HG03060 (cell line): ENCODE results near the gene MUC6.

Experiments
- ATAC-seq: cut with Tn5 transposase; IDR thresholded peaks from one replicate; pipeline ENCODE4 v1.9.1; 2021; ENCODE audit warnings: low read depth, moderate number of reproducible peaks; ENCODE audit not compliant: unreplicated experiment

Gene MUC6

DNA sequence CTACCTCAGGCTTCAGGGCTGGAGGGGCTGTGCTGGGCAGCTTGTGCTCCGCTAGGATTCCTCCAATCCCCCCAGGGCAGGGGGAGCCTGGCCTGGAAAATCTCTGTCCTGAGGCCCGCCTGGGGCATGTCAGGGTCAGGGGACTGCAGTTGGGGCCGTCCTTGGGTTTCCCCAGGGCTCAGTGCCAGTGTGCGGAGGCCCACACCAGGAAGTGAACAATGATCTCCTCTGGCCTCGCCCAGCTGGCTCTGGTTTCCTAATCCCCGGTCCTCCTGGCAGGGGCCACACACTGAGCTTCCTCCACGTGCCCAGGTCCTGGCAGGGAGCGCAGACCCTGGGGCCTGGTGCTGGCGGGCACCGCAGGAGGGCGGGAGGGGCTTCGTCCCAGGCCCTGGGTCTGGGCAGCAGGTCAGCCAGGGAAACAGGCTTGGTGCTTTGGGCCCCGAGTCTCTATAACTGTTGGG, 36.8 kb upstream of the MUC6 start:
- no peak for ATAC-seq

DNA sequence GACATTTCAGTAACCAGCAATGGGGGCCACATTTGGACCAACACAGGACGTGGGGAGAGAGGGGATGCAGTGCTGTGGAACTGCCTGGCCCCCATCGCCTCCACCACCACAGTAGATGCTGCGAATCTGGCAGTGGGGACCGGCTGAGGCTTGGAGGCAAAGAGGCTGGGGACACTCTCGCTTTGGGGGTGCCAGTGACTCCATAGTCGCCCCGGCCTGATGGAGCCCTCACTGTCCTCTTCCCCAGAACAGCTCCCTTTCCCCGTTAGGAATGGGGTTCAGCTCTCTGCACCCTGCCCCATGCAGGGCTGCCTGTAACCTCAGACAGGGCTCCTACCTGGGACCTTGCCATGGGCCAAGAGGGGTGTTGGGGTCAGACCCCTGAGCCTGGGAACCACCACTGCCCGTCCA, 36.3 kb upstream of the MUC6 start:
- ATAC-seq: no peak

DNA sequence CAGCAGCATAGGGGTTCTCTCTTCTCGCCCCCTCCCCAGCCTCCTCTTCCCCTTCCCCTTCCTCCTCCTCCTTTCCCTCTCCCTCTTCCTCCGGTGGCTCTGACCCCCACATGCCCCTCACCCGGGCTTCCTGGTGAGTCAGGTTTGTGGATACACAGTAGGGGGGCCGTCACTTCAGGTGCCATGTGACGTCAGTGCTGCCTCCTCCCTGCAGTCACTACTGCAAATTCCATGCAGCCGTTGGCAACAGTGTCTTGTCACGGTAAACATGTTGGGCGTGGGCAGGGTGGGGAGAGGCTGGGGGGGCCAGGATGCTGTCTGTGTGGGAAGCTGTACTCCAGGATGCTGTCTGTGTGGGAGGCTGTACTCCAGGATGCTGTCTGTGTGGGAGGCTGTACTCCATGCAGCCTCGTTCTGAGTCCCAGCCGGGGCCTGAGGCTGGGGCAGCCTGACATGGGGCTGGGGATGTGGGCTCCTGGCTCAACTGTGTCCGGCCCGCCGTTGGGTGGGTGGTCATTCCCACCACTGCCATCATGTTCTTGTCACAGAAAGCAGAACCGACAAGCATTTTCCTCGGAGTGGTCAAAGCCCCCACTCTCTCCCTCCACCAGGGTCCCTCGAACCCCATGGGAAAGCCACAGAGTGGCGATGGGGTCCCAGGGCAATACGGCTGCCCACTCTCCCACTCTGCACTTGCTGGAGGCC, 35.8 kb upstream of the MUC6 start:
- ATAC-seq: no peak

DNA sequence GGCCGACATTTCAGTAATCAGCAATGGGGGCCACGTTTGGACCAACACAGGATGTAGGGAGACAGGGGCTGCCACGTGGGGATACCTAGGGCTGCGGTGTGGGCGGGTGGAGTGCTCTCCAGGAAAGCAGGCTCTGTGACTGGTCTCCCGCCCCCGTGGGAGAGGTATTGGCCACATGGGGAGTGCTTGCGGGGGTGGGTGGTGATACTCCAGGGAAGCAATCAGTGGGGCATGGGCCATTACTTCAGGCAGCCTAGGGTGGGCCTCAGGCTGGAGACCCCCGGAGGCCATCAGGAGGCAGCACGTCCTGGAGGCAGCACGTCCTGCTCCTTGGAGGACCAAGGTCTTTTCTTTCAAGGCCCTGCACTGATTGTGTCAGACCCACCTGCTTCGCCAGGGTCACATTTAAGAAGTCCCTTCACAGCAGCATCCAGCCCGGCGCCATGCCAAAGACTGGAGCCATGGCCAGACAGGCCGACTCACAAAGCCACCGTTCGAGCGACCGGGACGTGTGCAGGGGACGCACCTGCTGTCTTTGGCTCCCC, 35.1 kb upstream of the MUC6 start:
- no peak for ATAC-seq

DNA sequence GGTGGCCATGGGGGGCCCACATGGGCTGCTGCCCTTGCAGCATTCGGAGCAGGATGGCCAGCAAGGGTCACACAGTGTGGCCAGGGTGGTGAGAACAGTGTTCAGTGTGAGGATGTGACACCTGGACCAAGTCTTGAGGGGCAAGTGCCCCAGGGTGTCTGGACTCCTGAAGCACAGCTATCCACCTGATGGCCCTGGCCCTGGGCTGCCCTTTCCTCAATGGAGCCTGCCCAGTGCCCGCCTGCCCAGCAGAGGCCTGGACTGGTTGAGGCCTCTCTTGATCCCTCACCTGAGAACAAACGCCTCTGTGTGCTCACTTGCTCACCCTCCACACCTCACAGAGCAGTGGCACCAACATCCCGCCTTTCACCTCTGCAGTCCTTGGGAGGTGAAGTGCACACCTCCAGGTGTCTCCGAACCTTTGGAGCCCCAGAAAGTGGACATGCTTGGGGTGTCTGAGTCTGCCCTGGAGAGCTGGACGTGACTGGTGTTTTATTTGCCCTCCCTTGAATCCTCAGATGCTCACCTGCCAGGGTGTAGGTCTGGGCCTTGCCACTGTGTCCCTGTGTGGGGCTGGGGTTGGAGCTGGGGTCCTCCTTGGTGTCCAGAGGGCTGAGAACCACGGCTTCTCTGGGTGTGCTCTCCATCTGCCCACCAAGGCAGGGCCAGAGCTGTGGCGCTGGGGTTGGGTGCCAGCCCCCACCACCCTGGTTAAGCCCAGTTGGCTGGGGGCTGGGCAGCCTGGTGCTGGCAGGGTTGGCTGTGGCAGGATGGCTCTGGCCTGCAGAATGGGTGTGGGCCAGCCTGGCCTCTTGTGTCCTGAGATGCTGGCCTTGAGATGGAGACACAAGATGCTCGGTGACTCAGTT, 34.3 kb upstream of the MUC6 start:
- ATAC-seq: no peak

DNA sequence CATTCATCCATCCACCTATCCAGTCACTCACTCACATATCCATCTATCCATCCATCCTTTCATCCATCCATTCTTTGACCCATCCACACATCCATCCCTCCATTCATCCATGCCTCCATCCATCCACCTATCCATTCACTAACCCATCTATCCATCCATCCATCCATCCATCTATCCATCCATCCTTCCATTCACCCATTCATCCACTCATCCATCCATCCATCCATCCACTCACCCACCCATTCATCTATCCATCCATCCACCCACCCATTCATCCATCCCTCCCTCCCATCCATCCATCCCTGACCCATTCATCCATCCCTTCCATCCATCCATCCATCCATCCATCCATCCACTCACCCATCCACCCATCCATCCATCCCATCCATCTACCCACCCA, 33.2 kb upstream of the MUC6 start:
- ATAC-seq: no peak

DNA sequence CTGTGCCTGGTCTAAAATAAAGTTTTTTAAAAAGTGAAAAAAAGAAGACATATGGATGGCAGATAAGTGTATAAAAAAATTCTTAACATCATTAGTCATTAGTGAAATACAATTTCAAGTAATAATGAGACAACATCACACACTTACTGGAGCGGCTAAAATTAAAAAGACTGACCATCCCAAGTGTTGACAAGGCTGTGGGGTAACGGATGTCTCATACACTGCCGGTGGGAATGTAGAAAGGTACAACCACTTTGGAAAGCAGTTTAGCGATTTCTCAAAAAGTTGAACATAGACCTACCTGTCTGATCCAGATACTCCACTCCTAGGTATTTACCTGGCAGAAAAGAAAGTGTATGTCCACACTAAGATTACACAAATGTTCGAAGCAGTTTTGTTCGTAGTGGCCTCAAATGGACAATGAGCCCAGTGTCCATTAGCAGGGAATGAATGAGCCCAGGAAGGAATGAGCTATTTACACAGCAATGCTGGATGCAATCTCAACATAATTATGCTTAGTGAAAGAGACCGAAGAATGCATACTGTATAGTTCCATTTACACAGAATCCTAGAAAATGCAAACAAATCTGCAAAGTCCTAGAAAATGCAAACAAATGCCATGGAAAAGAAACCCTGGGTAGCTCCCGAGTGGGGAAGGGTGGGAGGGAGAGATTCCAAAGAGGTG, 31.4 kb upstream of the MUC6 start:
- ATAC-seq: no peak

DNA sequence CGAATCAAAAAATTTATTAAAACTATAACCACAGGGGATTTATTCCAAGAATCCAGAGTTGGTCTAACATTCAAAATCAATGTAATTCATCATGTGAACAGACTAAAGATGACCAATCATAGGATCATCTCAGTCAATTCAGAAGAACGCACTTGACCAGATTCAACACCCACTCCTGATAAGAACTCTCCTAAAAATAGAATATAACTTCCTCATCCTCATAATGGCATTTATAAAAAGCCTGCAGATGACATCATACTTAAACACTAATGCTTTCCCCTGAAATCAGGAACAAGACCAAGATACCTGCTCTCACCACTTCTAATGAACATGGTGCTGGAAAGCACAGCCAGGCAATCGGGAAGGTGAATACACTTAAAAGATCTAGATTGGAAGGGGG, 27.6 kb upstream of the MUC6 start:
- ATAC-seq: no peak

DNA sequence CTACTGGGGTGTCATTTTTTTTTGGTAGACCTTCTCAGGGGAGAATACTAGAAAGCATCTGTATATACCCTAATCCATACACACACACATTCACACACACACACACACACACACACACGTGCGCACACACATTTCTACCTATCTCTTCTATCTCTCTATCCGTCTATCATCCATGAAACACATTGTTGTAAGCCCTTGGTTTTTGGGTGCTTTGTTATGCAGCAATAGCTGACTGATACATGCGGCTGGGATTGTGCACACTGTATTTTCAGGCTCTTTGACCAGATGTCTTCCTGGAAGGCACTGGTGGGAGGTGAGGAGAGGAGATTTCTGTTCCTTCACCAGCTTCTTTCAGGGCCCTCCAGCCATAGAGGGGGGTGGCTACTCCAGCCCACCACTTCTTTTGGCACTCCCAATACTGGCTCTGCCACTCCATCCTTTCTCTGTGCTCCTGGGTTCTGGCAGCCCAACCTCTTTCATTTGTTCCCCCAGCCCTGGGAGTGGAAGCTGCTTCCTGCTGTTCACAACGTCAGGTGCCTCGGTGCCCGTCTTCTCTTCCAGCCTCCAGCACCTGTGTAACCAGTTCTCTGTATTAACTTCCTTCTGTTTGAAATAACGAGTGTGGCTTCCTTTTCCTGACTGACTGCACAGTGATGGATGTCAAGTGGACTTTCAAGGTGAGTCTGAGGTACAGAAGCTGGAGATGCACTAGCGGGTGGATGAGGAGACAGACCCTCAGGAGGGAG, 25.7 kb upstream of the MUC6 start:
- no peak for ATAC-seq

DNA sequence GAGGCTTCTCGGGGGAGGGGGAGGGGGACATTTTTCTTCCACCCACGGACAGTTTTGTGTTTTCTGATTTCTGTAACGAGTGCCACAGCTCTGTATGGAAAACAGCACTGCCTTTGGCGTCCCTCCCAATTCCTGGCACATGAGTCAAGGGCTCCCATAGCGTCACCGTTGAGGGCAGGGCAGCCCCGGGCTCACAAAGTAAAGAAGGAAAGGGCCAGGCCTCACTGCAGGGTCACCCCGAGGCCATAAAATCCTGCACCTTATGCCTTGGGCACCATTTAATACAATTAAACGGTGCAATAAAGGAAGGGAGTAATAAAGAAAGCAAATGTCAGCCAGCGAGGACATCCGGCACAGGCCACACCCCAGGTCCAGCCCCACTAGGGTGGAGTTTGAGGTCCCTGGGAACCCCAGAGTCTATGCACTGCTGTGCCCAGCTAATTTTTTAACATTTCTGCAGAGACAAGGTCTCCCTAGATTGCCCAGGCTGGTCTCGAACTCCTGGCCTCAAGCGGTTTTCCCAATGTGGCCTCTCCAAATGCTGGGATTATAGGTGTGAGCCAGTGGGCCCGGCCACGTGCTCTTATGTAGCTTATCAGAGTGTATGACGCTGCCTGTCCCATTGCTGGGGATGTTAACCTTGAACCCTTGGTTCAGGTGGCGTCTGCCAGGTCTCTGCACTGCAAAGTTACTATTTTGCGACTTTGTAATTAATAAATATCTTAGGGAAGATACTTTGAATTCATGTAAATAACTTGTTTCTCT, 24.5 kb upstream of the MUC6 start:
- no peak for ATAC-seq

DNA sequence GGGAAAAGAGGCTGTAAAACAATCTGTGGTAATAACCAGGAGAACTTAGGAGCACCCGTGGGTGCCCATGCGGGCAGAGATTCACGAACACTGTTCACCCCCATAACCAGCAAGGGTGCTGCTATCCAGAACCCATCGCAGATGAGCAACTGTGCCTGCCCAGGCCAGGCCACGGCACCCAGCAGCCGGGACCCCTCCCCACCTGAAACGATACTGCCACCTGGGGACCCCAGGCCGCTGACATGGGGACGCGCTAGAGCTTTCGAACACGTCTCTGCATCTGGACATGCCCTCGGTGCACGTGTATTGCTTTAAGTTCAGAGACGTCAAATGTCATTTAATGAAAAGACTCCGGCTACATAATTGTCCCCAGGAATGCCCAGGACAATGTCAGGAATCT, 23.9 kb upstream of the MUC6 start:
- no peak for ATAC-seq

DNA sequence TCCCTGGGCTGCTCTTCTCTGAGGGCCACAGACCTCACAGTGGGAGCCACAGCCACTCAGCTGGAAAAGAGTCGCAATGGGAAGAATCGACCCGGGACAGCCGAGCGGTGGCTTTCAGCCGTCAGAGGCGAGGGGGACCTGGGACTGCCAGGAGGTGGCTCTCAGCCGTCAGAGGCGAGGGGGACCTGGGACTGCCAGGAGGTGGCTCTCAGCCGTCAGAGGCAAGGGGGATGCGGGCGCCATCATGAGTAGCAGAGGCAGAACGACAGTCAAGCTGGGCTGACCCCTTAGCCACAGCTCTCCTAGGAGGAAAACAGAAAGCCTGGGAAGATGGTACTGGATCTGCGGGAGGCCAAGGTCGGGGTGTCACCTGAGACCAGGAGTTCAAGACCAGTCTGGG, 23.2 kb upstream of the MUC6 start:
- ATAC-seq: no peak

DNA sequence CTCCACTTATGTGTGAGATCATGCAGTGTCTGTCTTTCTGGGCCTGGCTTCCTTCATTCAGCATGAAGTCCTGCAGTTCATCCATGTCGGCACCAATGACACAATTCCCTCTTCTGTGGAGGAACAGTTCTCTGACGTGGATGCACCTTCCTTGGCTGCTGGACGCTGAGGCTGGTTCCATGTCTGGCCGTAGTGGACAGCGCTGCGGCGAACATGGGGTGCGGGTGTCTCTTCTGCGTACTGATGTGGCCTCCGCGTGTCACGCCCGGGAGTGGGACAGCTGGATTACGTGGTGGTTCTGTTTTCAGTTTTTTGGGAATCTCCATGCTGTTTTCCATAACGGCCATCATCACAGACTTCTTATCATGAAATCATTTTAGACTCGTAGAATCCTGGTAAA, 21.3 kb upstream of the MUC6 start:
- ATAC-seq: no peak

DNA sequence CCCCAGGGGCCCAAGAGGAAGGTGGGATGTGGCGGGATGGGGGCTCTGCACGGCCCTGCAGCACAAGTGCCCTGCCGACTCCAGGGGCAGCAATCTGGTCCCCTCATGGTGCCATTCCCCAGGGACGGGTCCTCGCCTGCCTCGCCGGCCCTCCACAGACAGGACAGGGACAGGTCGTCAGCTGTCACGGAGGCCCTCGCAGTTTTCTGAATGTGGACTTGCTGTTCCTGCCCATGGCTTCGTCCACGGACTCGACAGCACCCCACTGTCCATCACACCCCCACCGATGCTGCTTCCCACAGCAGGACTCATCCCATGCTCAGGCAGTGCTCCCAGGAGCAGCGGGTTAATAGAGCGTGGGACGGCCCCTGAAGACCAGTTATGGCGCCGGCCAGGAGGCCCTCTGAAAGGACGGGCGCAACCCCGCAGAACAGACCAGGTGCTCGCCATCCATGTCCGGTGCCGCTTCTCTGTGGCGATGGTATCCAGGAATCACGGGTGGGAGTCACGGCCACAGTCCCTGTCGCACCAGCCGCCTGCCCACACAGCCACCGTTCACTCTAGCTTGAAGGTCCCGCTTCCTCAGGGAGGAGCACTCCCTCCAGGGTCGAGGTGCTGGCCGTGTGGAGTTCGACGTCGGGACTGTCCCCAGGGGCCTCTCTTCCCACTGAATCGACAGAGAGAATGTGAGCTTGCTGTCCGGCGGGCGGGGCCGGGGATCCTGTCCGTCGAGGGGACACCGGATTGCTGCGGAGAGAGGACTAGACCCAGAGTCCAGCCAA, 19.7 kb upstream of the MUC6 start:
- ATAC-seq: no peak

DNA sequence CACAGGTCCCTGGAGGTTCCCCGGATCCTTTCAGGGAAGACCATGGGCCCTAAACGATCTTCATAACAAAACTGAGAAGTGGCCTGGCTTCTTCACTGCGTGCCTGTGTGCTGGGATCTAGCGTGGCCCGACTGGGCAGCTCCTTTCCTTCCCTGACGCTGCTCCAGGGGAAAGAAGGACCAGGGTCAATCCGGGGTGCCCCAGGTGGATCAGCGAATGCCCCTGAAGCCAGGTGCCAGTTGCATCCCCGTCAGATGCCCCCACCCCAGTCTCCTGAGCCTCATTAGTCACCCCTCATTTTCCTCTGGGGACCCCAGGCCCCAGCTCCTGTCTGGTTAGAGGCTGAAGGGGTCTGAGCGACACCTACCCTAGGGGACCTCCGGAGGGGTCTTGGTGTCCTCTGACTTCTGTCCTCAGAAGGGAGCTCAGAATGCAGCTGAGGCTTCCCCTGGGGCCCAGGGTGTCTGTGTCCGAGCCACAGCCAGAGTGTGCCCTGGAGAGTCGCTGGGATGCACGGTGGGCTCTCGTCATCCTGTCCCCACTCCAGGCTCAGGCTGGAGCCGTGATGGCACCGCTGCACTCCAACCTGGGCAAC, 18.7 kb upstream of the MUC6 start:
- no peak for ATAC-seq

DNA sequence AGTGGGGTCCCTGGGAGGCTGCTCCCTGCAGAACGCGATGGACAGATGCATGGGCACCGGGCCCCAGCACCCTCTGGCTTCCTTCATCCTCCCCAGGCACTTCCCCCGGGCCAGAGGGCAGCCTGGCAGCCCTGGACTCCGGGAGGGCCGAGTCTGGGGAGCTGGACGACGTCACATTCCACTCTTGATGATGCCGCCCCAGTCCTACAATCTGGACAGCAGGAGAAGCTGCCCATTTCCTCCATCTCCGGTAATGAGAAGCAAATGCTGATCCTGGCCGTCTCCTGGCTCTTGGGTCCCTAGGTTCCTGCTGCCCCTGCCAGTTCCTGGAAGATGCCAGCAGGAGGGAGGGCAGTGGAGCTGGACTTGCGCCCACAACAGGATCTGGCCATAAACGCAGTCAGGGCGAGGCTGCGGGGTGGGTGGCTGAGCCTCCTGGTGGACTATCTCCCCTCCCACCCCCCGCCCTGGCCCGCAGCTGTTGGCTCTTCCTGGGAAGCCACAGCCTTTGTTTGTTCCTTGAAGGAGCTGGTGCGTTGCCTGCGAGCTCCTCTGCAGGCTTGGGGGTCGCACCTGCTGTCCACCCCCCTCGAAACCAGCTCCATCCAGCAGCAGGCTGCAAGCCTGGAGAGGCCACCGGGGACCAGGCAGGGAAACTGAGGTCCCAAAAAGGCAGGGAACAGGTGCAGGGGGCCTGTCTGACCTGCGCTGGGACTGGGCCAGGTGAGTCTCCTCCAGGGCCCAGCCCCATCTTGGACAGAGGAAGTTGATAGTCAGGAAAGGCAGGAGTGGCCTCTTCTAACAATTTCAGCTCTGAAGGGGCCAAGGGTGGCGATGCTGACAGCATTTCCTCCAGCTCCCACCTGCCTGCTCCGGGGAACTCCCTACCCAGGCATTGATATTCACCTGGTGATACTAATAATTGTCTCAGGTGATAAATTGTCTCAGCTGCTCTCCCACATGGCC, 17.9 kb upstream of the MUC6 start:
- no peak for ATAC-seq

DNA sequence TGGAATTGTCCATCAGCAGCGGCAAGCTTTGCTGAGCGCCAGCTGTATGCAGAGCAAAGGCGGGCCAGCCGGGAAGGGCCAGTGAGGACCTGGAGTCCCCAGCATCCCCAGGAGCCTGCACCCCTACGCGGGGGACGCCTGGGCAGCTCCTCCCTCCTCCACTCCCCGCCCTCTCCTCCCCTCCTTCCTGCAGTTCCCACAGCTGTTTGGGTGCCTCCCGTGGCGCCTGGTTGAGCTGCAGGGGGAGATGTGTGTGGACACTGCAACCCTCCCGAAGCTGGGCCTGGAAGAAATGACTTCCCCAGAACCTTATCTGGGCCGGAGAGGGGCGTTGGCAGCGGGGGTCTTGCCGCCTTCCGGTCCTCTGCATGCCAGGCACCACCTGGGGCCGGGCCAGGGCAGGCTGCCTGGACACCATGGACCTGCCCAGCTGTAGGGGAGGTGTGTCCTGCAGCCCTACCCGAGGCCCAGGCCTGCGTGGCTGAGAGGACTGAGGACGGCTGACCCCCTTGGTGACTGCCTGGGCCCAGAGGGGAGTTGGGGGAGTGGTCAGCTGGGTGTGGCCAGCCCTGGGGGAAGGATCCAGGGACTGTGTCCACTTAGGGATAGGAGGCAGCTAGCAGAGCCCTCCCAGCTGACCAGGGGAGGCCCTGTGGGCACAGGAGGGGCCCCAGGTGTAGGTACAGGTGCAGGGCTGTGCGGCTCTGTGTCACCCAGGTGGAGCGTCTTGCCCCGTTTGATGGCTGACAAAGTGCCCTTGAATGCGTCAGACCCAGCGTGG, 16.8 kb upstream of the MUC6 start:
- no peak for ATAC-seq
